Loucy (cell line): ENCODE data around the gene CISTR.

Experiments used
- H2AFZ ChIP-seq: fragments of 200-600 bp; sonication (generic); 2 replicates; pipeline ENCODE4 v1.6.0; 2016; ENCODE audit warnings: antibody characterized with exemption, mild to moderate bottlenecking, low read length, moderate library complexity
- H3F3A ChIP-seq: fragments of 200-600 bp; 2 replicates; pipeline ENCODE4 v1.6.0; 2016; ENCODE audit warnings: antibody characterized with exemption, low read depth, mild to moderate bottlenecking
- H3K27me3 ChIP-seq: fragments of 200-600 bp; sonication (generic); 2 replicates; pipeline ENCODE4 v1.6.1; 2014; ENCODE audit warnings: low read length, mild to moderate bottlenecking; ENCODE audit not compliant: insufficient read depth, poor library complexity, severe bottlenecking
- H3K36me3 ChIP-seq: fragments of 200-600 bp; sonication (generic); 2 replicates; pipeline ENCODE4 v1.6.1; 2016; ENCODE audit warnings: low read length; ENCODE audit not compliant: insufficient read depth
- H3K4me1 ChIP-seq: fragments of 200-600 bp; sonication (generic); 2 replicates; pipeline ENCODE4 v1.5.1; 2014; ENCODE audit warnings: low read length, mild to moderate bottlenecking; ENCODE audit not compliant: insufficient read depth, poor library complexity, severe bottlenecking
- H3K4me2 ChIP-seq: fragments of 200-600 bp; sonication (generic); 2 replicates; pipeline ENCODE4 v1.6.0; 2014; ENCODE audit warnings: antibody characterized with exemption, low read length, low read depth, mild to moderate bottlenecking; ENCODE audit not compliant: poor library complexity, severe bottlenecking
- H3K4me3 ChIP-seq: fragments of 200-600 bp; sonication (generic); 2 replicates; pipeline ENCODE4 v1.5.1; 2014; ENCODE audit warnings: low read length, mild to moderate bottlenecking, mixed read lengths; ENCODE audit not compliant: poor library complexity, severe bottlenecking
- H3K79me2 ChIP-seq: fragments of 200-600 bp; sonication (generic); 2 replicates; pipeline ENCODE4 v1.6.1; 2014; ENCODE audit warnings: low read length; ENCODE audit not compliant: insufficient read depth
- H3K9ac ChIP-seq: fragments of 200-600 bp; sonication (generic); 2 replicates; pipeline ENCODE4 v1.6.0; 2014; ENCODE audit warnings: mild to moderate bottlenecking, low read depth, low read length, moderate library complexity; ENCODE audit not compliant: poor library complexity, severe bottlenecking
- H3K9me2 ChIP-seq: fragments of 200-600 bp; sonication (generic); replicated peaks from 2 replicates; pipeline ENCODE4 v1.6.1; 2016; ENCODE audit warnings: low read depth, low read length, mixed read lengths
- H3K9me3 ChIP-seq: fragments of 200-600 bp; sonication (generic); 2 replicates; pipeline ENCODE4 v1.6.1; 2014; ENCODE audit warnings: mild to moderate bottlenecking, antibody characterized with exemption, low read length, low read depth; ENCODE audit not compliant: insufficient read depth
- H4K20me1 ChIP-seq: fragments of 200-600 bp; sonication (generic); 2 replicates; pipeline ENCODE4 v1.6.0; 2014; ENCODE audit warnings: antibody characterized with exemption, low read length, mild to moderate bottlenecking; ENCODE audit not compliant: insufficient read depth, poor library complexity, severe bottlenecking
- EZH2phosphoT487 ChIP-seq: fragments of 200-600 bp; IDR thresholded peaks from 2 replicates; pipeline ENCODE4 v1.6.1; 2018; ENCODE audit warnings: antibody characterized with exemption, mild to moderate bottlenecking, moderate library complexity, borderline replicate concordance
- TF ChIP-seq, protein P1 (sequence below): fragments of 200-600 bp; sonication (generic); conservative IDR thresholded peaks from 2 replicates; pipeline ENCODE4 v1.5.1; 2014; ENCODE audit warnings: mild to moderate bottlenecking, antibody characterized with exemption, low read length

Gene CISTR

DNA sequence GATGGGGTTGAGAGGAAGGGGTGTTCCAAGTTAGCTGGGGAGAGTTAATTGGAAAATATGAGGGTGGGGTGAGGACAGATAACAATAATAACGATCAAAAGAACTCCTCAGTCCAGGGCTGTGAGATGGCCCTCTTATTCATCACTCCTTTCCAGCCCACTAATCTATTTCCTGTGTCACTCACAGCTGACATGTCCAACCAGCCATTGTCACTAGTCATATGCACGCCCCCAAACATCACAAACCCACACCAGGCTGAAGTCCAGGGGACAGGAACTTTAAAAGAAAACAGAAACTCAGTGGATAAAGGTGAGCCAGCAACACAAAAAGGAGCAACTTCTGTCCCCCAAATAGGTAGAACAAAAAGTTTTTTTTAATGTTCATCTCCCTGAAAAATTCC is 25.4 kb downstream of the CISTR start:
- Histone ChIP-seq H3K4me1 (peaks cover 15% of the 10 kb centered on the region), H3K9me2 (no peaks in the 10 kb centered on the region), H3K4me2 (peak overlapping the region; percentile 94), H4K20me1 (no peaks in the 10 kb centered on the region), H3F3A (no peaks in the 10 kb centered on the region), H3K36me3 (no peaks in the 10 kb centered on the region), H3K4me3 (peak overlapping the region; percentile 77), H3K79me2 (no peaks in the 10 kb centered on the region), H3K9me3 (no peaks in the 10 kb centered on the region), H3K9ac (peak overlapping the region; percentile 67), H2AFZ (peak overlapping the region; percentile 31; the same call in 1 of the 2 replicates), H3K27me3 (no peaks in the 10 kb centered on the region)
- TF ChIP-seq, protein P1, sequence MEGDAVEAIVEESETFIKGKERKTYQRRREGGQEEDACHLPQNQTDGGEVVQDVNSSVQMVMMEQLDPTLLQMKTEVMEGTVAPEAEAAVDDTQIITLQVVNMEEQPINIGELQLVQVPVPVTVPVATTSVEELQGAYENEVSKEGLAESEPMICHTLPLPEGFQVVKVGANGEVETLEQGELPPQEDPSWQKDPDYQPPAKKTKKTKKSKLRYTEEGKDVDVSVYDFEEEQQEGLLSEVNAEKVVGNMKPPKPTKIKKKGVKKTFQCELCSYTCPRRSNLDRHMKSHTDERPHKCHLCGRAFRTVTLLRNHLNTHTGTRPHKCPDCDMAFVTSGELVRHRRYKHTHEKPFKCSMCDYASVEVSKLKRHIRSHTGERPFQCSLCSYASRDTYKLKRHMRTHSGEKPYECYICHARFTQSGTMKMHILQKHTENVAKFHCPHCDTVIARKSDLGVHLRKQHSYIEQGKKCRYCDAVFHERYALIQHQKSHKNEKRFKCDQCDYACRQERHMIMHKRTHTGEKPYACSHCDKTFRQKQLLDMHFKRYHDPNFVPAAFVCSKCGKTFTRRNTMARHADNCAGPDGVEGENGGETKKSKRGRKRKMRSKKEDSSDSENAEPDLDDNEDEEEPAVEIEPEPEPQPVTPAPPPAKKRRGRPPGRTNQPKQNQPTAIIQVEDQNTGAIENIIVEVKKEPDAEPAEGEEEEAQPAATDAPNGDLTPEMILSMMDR: no peak
- TF ChIP-seq EZH2phosphoT487: no peak

DNA sequence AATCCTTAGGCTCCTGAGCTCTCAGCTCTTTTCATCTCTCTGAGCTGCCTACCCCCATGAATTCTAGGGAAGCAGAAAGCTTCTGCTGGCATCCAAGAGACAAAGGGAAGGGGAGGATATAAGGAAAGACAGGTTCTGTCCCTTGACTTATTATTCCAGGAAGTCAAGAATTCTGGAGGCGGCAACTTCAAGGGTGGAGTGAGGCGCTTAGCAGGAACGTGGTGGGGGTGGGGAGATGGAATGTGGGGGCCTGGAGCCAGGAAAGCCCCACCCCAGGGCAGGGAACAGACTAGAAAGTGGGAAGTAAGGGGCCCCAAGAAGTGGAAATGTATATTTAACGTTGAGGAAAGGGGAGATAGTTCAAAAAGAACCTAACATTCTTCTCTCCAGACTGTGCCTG is 26.0 kb downstream of the CISTR start:
- Histone ChIP-seq H3K9me3 (no peaks in the 10 kb centered on the region), H3K4me2 (peak overlapping the region; percentile 94), H3K9ac (peak overlapping the region; percentile 67), H3K4me1 (peaks cover 15% of the 10 kb centered on the region), H3K79me2 (no peaks in the 10 kb centered on the region), H3K4me3 (peak overlapping the region; percentile 77), H3F3A (no peaks in the 10 kb centered on the region), H3K27me3 (no peaks in the 10 kb centered on the region), H3K36me3 (no peaks in the 10 kb centered on the region), H3K9me2 (no peaks in the 10 kb centered on the region), H4K20me1 (no peaks in the 10 kb centered on the region), H2AFZ (no peak overlapping the region)
- TF ChIP-seq EZH2phosphoT487: no peak
- TF ChIP-seq, protein P1: no peak

DNA sequence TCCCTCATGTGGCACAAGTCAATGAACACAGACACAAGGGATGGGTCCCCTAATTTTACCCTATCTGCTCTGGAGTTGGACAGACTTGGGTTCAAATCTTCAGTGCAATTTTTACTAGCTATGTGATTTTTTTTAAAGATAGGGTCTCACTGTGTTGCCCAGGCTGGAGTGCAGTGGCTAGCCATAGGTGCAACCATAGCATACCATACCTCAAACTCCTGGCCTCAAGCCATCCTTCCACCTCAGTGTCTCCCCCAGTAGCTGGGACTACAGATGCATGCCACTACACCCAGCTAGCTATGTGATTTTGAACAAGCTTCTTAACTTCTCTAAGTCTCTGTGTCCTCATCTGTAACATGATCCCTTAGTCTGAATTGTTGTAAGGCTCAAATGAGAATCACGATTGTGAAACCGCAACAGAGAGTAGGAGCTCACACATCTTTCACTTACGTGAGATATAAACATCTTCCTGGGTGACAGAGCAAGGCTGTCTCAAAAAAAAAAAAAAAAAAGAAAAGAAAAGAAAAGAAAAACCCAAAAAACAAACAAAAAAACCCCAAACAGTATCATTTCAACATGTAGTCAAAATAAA is 29.2 kb downstream of the CISTR start:
- no peaks in the 10 kb centered on the region for H3K9me3 ChIP-seq
- H3K4me3 ChIP-seq: no peak overlapping the region
- no peak for TF ChIP-seq EZH2phosphoT487
- TF ChIP-seq, protein P1: no peak
- no peak overlapping the region for H3K9ac ChIP-seq
- H3K79me2 ChIP-seq: no peaks in the 10 kb centered on the region
- no peaks in the 10 kb centered on the region for H3K36me3 ChIP-seq
- peaks cover 10% of the 10 kb centered on the region for H3K4me1 ChIP-seq
- H3K9me2 ChIP-seq: no peaks in the 10 kb centered on the region
- no peaks in the 10 kb centered on the region for H4K20me1 ChIP-seq
- no peaks in the 10 kb centered on the region for H3K27me3 ChIP-seq
- no peaks in the 10 kb centered on the region for H3F3A ChIP-seq
- H2AFZ ChIP-seq: no peak overlapping the region
- H3K4me2 ChIP-seq: no peak overlapping the region
